ENCODE data around the gene TRAF3.

DNA sequence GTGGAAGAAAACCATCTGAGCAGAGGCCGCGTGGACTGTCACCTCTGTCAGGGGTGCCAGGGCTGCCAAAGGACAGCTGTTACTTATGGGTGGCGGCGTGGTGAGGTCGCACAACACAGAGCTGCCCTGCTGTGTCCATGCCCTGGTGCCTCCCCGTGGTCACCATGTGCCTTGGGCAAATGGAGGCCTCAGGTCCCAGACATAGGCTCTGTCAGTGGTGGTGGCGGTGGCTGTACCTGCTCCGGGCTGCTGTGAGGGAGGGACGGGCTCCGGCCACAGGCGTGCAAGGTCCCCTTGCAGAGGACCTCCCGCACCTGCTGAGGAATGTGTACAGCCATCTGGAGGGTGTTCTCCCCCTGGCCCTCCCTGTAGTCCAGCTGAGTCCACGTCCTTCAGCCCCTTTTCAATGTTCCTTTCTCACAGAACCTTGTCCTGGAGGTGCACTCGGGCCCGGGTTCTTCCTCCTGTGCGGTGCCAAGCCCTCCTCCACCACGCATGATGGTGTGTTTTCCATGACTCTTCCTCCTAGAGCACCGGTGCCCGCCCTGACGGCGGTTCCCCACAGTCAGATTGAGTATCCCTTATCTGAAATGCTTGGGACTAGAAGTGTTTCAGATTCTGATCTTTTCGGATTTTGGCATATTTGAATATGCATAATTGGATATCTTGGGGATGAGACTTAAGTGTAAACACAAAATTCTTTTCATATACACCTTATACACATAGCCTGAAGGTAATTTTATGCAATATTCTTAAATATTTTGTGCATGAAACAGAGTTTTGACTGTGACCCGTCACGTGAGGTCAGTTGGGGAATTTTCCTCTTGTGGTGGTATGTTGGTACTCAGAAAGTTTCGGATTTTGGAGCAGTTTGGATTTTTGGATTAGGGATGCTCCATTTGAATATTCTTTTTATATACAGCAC is 49.8 kb downstream of the TRAF3 start:
- TF ChIP-seq SNAI2 (CRISPR knock-in tag; IDR thresholded peaks at IDR 0.05) (no peak), TCF4 (CRISPR knock-in tag; IDR thresholded peaks at IDR 0.05; ENCODE audit: borderline replicate concordance) (no peak), ESRRG (CRISPR knock-in tag; IDR thresholded peaks at IDR 0.05) (no peak), ZFP30 (CRISPR knock-in tag; IDR thresholded peaks at IDR 0.05) (no peak), RARB (CRISPR knock-in tag; IDR thresholded peaks at IDR 0.05) (no peak)
- TF ChIP-seq, protein P1, sequence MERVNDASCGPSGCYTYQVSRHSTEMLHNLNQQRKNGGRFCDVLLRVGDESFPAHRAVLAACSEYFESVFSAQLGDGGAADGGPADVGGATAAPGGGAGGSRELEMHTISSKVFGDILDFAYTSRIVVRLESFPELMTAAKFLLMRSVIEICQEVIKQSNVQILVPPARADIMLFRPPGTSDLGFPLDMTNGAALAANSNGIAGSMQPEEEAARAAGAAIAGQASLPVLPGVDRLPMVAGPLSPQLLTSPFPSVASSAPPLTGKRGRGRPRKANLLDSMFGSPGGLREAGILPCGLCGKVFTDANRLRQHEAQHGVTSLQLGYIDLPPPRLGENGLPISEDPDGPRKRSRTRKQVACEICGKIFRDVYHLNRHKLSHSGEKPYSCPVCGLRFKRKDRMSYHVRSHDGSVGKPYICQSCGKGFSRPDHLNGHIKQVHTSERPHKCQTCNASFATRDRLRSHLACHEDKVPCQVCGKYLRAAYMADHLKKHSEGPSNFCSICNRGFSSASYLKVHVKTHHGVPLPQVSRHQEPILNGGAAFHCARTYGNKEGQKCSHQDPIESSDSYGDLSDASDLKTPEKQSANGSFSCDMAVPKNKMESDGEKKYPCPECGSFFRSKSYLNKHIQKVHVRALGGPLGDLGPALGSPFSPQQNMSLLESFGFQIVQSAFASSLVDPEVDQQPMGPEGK (CRISPR knock-in tag; IDR thresholded peaks at IDR 0.05; ENCODE audit: borderline replicate concordance), result no peak
- TF ChIP-seq, protein P2, sequence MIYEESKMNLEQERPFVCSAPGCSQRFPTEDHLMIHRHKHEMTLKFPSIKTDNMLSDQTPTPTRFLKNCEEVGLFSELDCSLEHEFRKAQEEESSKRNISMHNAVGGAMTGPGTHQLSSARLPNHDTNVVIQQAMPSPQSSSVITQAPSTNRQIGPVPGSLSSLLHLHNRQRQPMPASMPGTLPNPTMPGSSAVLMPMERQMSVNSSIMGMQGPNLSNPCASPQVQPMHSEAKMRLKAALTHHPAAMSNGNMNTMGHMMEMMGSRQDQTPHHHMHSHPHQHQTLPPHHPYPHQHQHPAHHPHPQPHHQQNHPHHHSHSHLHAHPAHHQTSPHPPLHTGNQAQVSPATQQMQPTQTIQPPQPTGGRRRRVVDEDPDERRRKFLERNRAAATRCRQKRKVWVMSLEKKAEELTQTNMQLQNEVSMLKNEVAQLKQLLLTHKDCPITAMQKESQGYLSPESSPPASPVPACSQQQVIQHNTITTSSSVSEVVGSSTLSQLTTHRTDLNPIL (CRISPR knock-in tag; IDR thresholded peaks at IDR 0.05; ENCODE audit: low read depth), result no peak
- TF ChIP-seq, protein P3, sequence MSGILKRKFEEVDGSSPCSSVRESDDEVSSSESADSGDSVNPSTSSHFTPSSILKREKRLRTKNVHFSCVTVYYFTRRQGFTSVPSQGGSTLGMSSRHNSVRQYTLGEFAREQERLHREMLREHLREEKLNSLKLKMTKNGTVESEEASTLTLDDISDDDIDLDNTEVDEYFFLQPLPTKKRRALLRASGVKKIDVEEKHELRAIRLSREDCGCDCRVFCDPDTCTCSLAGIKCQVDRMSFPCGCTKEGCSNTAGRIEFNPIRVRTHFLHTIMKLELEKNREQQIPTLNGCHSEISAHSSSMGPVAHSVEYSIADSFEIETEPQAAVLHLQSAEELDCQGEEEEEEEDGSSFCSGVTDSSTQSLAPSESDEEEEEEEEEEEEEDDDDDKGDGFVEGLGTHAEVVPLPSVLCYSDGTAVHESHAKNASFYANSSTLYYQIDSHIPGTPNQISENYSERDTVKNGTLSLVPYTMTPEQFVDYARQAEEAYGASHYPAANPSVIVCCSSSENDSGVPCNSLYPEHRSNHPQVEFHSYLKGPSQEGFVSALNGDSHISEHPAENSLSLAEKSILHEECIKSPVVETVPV (CRISPR knock-in tag; IDR thresholded peaks at IDR 0.05), result no peak

All from SK-N-SH treated with all-trans-retinoic acid at 6 μM for 48 hours (cell line).